ENCODE results near the gene TMCC2.
A peak's percentile ranks its signal among the peaks of the same experiment; 100 is the strongest.

Gene TMCC2

GRCh38 chr1:205303247-205303888 lies 75.6 kb downstream of the TMCC2 start:
- no peaks in the 10 kb centered on the region for H3K27me3 ChIP-seq (ENCODE audit: insufficient read depth, poor library complexity, severe bottlenecking)
- H3K4me3 ChIP-seq (ENCODE audit: severe bottlenecking), result no peak overlapping the region
- peaks cover 66% of the 10 kb centered on the region for H3K36me3 ChIP-seq (ENCODE audit: low read depth)
- peaks cover 36% of the 10 kb centered on the region for H3K4me1 ChIP-seq (ENCODE audit: insufficient read depth, poor library complexity, severe bottlenecking)
- H3K27ac ChIP-seq (ENCODE audit: poor library complexity, severe bottlenecking), result peak overlapping the region; percentile 97
- ATAC-seq (ENCODE audit: low read depth), result no peak
- no peak for TF ChIP-seq CTCF (IDR thresholded peaks at IDR 0.05; ENCODE audit: poor library complexity, severe bottlenecking)
- H3K9me3 ChIP-seq (ENCODE audit: severe bottlenecking), result no peaks in the 10 kb centered on the region
- no peak for DNase-seq (ENCODE audit: low spot score)

- Histone ChIP-seq H3K4me3 (ENCODE audit: severe bottlenecking) (no peak overlapping the region), H3K4me1 (ENCODE audit: insufficient read depth, poor library complexity, severe bottlenecking) (peaks cover 28% of the 10 kb centered on the region), H3K27me3 (ENCODE audit: insufficient read depth, poor library complexity, severe bottlenecking) (no peaks in the 10 kb centered on the region), H3K9me3 (ENCODE audit: severe bottlenecking) (no peaks in the 10 kb centered on the region), H3K36me3 (ENCODE audit: low read depth) (peaks cover 74% of the 10 kb centered on the region), H3K27ac (ENCODE audit: poor library complexity, severe bottlenecking) (peak overlapping the region; percentile 97)
- ATAC-seq (ENCODE audit: low read depth) (no peak), DNase-seq (ENCODE audit: low spot score) (no peak)
- no peak for TF ChIP-seq CTCF (IDR thresholded peaks at IDR 0.05; ENCODE audit: poor library complexity, severe bottlenecking)
Observed at GRCh38 chr1:205304046-205304694, 76.4 kb downstream of the TMCC2 start.

- H3K27ac ChIP-seq (ENCODE audit: poor library complexity, severe bottlenecking), result peak overlapping the region; percentile 97
- H3K36me3 ChIP-seq (ENCODE audit: low read depth), result peaks cover 79% of the 10 kb centered on the region
- DNase-seq (ENCODE audit: low spot score), result no peak
Observed at GRCh38 chr1:205304695-205305070, 76.9 kb downstream of the TMCC2 start.

GRCh38 chr1:205306929-205307566 lies 79.3 kb downstream of the TMCC2 start:
- no peak overlapping the region for H3K4me3 ChIP-seq (ENCODE audit: severe bottlenecking)
- H3K36me3 ChIP-seq (ENCODE audit: low read depth), result peaks cover 98% of the 10 kb centered on the region
- H3K4me1 ChIP-seq (ENCODE audit: insufficient read depth, poor library complexity, severe bottlenecking), result peaks cover 12% of the 10 kb centered on the region
- H3K27me3 ChIP-seq (ENCODE audit: insufficient read depth, poor library complexity, severe bottlenecking), result no peaks in the 10 kb centered on the region
- no peaks in the 10 kb centered on the region for H3K9me3 ChIP-seq (ENCODE audit: severe bottlenecking)
- DNase-seq (ENCODE audit: low spot score), result no peak
- TF ChIP-seq CTCF (IDR thresholded peaks at IDR 0.05; ENCODE audit: poor library complexity, severe bottlenecking), result no peak
- peak overlapping the region; percentile 97 for H3K27ac ChIP-seq (ENCODE audit: poor library complexity, severe bottlenecking)
- no peak for ATAC-seq (ENCODE audit: low read depth)

More at GRCh38 chr1:205304695-205305070, 76.9 kb downstream of the TMCC2 start:
- no peak for ATAC-seq (ENCODE audit: low read depth)
- Histone ChIP-seq H3K4me3 (ENCODE audit: severe bottlenecking) (no peak overlapping the region), H3K9me3 (ENCODE audit: severe bottlenecking) (no peaks in the 10 kb centered on the region), H3K4me1 (ENCODE audit: insufficient read depth, poor library complexity, severe bottlenecking) (peaks cover 26% of the 10 kb centered on the region), H3K27me3 (ENCODE audit: insufficient read depth, poor library complexity, severe bottlenecking) (no peaks in the 10 kb centered on the region)
- TF ChIP-seq CTCF (IDR thresholded peaks at IDR 0.05; ENCODE audit: poor library complexity, severe bottlenecking), result no peak

Measured in RWPE2 (cell line).